ENCODE data around the gene DARS2. TPM values are rescaled to one million over a fixed set of nuclear protein-coding genes. Genes with fewer than 3 reads are reported as not detected.

The DARS2 gene
- total RNA-seq, 1 donor from 2014 or later, result 21.1 TPM

DNA sequence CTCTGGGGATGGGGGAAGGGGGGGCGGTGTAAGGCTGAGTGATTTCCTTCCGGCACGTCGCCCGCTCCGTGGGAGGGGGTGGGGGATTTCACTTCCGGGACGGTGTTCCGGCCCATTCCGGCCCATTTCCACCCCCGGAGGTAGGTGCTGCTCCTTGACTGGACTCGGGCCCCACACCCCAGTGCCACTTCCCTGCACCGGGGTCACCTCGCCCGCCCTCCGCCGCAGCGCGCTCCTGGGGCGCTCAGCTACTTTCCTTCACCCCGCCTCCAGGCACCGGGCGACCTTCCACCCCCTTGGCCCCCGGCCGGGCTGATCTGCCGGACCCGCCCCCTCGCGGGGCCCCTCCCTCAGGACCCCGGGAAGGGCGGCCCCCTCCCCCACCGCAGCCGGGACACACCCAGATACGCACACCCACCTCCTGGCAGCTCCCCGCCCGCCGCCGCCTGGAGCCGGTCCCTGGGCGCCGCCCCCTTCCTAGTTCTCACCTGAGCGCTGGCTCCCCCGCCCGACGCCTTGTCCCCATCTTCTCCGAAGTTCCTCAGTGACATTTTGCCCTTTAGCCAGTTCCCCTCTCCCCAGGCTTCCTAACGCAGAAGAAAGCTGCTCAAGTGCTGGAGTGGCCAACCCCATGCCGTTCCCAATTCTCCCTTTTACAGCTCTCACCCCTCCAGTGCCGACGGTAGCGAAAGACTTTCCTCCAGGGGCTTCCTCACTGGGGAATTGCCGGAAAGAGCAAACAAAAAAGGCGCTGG is 44.0 kb downstream of the DARS2 start, which contains the start of gene ZBTB37:
Gene ZBTB37, plus strand, starts transcription at position 115 of the 755 bp plus-strand sequence. CDS start 1,846 bp downstream, outside the sequence.
- H3K27ac Mint-ChIP-seq, result peak within 1 kb of the TSS; percentile 100
- H3K27me3 Mint-ChIP-seq, result no peaks in the 10 kb centered on the region
- H3K9me3 Mint-ChIP-seq (ENCODE audit: low read depth), result no peaks in the 10 kb centered on the region
- peak within 1 kb of the TSS; percentile 99 for H3K4me3 Mint-ChIP-seq (ENCODE audit: low read depth)
- TF ChIP-seq, protein P1, sequence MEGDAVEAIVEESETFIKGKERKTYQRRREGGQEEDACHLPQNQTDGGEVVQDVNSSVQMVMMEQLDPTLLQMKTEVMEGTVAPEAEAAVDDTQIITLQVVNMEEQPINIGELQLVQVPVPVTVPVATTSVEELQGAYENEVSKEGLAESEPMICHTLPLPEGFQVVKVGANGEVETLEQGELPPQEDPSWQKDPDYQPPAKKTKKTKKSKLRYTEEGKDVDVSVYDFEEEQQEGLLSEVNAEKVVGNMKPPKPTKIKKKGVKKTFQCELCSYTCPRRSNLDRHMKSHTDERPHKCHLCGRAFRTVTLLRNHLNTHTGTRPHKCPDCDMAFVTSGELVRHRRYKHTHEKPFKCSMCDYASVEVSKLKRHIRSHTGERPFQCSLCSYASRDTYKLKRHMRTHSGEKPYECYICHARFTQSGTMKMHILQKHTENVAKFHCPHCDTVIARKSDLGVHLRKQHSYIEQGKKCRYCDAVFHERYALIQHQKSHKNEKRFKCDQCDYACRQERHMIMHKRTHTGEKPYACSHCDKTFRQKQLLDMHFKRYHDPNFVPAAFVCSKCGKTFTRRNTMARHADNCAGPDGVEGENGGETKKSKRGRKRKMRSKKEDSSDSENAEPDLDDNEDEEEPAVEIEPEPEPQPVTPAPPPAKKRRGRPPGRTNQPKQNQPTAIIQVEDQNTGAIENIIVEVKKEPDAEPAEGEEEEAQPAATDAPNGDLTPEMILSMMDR (IDR thresholded peaks at IDR 0.05; ENCODE audit: unreplicated experiment), result no peak
- DNase-seq (ENCODE audit: low spot score, unreplicated experiment), result peak; percentile 97
- H3K36me3 Mint-ChIP-seq (ENCODE audit: insufficient read depth), result peaks cover 40% of the 10 kb centered on the region
- H3K4me1 Mint-ChIP-seq (ENCODE audit: low read depth), result peaks cover 37% of the 10 kb centered on the region

DNA sequence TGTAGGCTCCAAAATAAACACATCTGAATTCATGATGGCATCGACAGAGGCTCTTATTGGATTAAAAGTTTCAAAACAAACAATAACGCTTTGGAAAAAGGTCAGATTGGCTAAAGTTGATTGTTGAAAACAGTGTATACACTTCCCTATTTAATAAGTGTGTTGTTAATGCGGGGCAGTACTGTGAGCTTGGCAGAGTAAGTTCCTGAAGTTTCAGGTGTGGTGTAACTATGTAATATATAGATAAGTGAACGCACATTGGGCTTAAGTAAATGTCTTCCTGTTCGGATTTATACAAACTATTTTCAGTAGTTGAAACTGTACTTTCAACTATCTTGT is 44.5 kb downstream of the DARS2 start:
- no peaks in the 10 kb centered on the region for H3K27me3 Mint-ChIP-seq
- DNase-seq (ENCODE audit: low spot score, unreplicated experiment), result no peak
- H3K36me3 Mint-ChIP-seq (ENCODE audit: insufficient read depth), result peaks cover 39% of the 10 kb centered on the region
- H3K4me3 Mint-ChIP-seq (ENCODE audit: low read depth), result peak overlapping the region; percentile 99
- no peaks in the 10 kb centered on the region for H3K9me3 Mint-ChIP-seq (ENCODE audit: low read depth)
- peak overlapping the region; percentile 100 for H3K27ac Mint-ChIP-seq
- H3K4me1 Mint-ChIP-seq (ENCODE audit: low read depth), result peaks cover 35% of the 10 kb centered on the region
- TF ChIP-seq, protein P1 (IDR thresholded peaks at IDR 0.05; ENCODE audit: unreplicated experiment), result no peak

DNA sequence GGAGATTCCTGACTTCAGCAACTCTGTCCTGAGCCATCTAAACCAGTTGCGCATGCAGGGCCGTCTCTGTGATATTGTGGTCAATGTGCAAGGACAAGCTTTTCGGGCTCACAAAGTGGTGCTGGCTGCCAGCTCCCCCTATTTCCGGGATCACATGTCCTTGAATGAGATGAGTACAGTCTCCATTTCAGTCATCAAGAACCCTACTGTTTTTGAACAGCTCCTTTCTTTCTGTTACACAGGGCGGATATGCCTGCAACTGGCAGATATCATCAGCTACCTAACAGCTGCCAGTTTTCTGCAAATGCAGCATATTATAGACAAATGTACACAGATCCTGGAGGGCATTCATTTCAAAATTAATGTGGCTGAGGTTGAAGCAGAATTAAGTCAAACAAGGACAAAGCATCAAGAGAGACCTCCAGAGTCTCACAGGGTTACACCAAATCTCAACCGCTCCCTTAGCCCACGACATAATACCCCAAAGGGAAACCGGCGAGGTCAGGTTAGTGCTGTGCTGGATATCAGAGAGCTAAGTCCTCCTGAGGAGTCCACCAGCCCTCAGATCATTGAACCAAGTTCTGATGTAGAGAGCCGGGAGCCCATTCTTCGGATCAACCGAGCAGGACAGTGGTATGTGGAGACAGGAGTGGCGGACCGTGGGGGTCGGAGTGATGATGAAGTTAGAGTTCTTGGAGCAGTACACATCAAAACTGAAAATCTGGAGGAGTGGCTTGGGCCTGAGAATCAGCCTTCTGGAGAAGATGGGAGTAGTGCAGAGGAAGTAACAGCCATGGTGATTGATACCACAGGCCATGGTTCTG is 46.0 kb downstream of the DARS2 start:
- peak overlapping the region; percentile 3 for H3K27ac Mint-ChIP-seq
- peaks cover 29% of the 10 kb centered on the region for H3K36me3 Mint-ChIP-seq (ENCODE audit: insufficient read depth)
- no peaks in the 10 kb centered on the region for H3K27me3 Mint-ChIP-seq
- TF ChIP-seq, protein P1 (IDR thresholded peaks at IDR 0.05; ENCODE audit: unreplicated experiment), result no peak
- no peak overlapping the region for H3K4me3 Mint-ChIP-seq (ENCODE audit: low read depth)
- no peak for DNase-seq (ENCODE audit: low spot score, unreplicated experiment)
- no peaks in the 10 kb centered on the region for H3K9me3 Mint-ChIP-seq (ENCODE audit: low read depth)
- H3K4me1 Mint-ChIP-seq (ENCODE audit: low read depth), result peaks cover 25% of the 10 kb centered on the region

GRCh38 chr1:173871091-173871490 is 46.6 kb downstream of the DARS2 start:
- TF ChIP-seq, protein P1 (IDR thresholded peaks at IDR 0.05; ENCODE audit: unreplicated experiment), result no peak
- no peaks in the 10 kb centered on the region for H3K9me3 Mint-ChIP-seq (ENCODE audit: low read depth)
- H3K27me3 Mint-ChIP-seq, result no peaks in the 10 kb centered on the region
- H3K36me3 Mint-ChIP-seq (ENCODE audit: insufficient read depth), result peaks cover 29% of the 10 kb centered on the region
- peaks cover 19% of the 10 kb centered on the region for H3K4me1 Mint-ChIP-seq (ENCODE audit: low read depth)
- no peak overlapping the region for H3K4me3 Mint-ChIP-seq (ENCODE audit: low read depth)
- no peak for DNase-seq (ENCODE audit: low spot score, unreplicated experiment)
- H3K27ac Mint-ChIP-seq, result no peak overlapping the region

GRCh38 chr1:173871500-173871899 is 47.0 kb downstream of the DARS2 start:
- Mint-ChIP-seq H3K4me1 (ENCODE audit: low read depth) (peaks cover 15% of the 10 kb centered on the region), H3K36me3 (ENCODE audit: insufficient read depth) (peaks cover 25% of the 10 kb centered on the region), H3K9me3 (ENCODE audit: low read depth) (no peaks in the 10 kb centered on the region)

More at GRCh38 chr1:173871500-173871899, 47.0 kb downstream of the DARS2 start:
- DNase-seq (ENCODE audit: low spot score, unreplicated experiment), result no peak
- TF ChIP-seq, protein P1 (IDR thresholded peaks at IDR 0.05; ENCODE audit: unreplicated experiment), result no peak
- H3K27ac Mint-ChIP-seq, result no peak overlapping the region
- H3K27me3 Mint-ChIP-seq, result no peaks in the 10 kb centered on the region
- no peak overlapping the region for H3K4me3 Mint-ChIP-seq (ENCODE audit: low read depth)
